ENCODE results near the gene SYT6. TPM values are rescaled to one million over a fixed set of nuclear protein-coding genes. Genes with fewer than 3 reads are reported as not detected.

The SYT6 gene
- total RNA-seq, 1 donor from 2014 or later: 0.96 TPM

- peak; percentile 24 for DNase-seq (ENCODE audit: low spot score)
These were observed 685 bp upstream of the SYT6 start for GRCh38 chr1:114154146-114154962.

- peak; percentile 50 for DNase-seq (ENCODE audit: low spot score)
These were observed 985 bp downstream of the SYT6 start for GRCh38 chr1:114152508-114153260.

GRCh38 chr1:114152089-114152507, 1.6 kb downstream of the SYT6 start:
- no peak for DNase-seq (ENCODE audit: low spot score)

GRCh38 chr1:114150016-114150415, 3.7 kb downstream of the SYT6 start:
- no peak for DNase-seq (ENCODE audit: low spot score)

DNA sequence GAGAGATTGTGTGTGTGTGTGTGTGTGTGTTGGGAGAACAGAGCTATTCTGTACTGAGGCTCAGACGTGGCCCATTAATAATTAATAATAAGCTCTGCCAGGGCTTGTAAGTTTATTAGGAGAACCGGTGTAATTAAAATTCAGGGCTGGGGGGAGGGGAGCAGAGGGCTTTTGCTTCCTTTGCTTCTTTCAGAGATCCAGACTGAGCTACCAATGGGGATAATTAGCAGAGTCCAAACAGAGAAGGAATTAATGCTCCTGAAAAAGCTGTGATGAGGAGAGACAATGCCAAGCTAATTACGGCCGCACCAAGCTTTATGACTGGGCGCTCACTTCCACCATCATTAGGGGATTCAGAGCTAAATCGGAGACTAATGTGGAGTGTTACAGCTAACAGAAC, 4.5 kb downstream of the SYT6 start:
- DNase-seq (ENCODE audit: low spot score): no peak

DNA sequence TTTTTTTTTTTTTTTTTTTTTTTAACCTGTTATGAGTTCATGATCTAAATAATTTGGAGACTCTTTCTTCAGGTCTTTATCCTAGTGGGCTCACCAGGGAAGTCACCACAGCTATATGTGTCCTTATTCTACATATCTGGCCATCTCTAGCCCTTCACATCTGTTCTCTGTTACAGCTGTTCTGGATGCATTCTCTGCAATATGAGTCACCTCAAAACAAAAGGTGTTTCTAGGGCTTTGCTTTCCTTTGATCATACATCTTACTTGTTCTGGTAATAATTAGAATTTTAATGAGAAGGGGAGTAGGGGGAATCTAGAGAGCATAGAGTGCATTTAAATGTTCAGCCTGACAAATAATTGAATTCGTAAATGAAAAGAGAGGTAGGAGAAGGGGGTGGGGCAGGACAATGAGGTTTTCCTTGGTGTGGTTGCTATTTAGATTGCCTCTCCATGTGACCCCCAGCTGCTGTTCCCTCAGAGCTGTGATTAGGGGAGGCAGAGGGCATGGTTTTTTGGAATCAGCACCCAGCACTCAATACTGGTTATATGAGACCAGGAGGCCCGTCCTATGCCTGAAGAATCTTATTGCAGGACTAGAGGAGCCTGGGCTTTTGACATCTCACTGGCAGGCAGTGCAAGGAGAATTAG, 8.0 kb downstream of the SYT6 start:
- no peak for DNase-seq (ENCODE audit: low spot score)

DNA sequence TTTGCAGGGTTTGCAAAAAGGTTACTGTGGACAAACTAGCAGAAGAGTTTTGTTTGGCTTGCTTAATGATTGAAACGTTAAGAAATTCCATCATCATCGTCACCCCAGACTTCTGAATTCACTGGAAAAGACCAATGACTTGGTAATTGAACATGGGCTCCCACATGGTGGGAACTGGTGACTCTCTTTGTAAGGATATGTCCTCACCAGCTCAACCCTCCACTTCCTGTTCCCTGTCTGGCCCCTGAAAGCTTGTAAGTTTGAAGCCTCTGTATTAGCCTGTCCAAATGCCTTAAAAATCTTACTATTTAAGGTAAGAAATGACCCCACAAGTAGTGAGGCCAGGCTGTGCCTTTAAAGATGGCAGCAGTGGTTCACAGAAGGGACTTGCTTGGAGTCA, 9.7 kb downstream of the SYT6 start:
- DNase-seq (ENCODE audit: low spot score): no peak

GRCh38 chr1:114139540-114139939, 14.1 kb downstream of the SYT6 start:
- DNase-seq (ENCODE audit: low spot score): no peak

- DNase-seq (ENCODE audit: low spot score): no peak
These were observed 16.2 kb downstream of the SYT6 start for GRCh38 chr1:114137497-114137896.

DNA sequence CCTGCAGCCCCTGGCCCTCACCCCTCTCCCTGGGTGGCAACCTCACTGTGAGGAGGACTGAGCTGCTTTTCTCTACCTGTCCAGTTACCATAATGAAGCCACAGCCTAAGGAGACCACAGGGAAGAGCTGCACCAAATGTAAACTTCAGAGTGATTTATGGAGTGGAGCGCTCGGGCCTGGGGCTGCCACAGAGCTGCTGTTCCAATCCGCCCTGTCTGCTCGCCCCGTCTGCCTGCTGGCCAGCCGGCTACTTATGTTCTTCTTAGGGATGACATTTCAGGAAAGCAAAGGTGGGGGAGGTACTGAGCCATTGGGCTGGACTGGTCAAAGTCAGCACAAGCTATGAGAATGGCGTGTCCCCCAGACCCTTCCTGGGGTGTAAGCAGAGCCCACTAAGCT, 17.9 kb downstream of the SYT6 start:
- no peak for DNase-seq (ENCODE audit: low spot score)

DNA sequence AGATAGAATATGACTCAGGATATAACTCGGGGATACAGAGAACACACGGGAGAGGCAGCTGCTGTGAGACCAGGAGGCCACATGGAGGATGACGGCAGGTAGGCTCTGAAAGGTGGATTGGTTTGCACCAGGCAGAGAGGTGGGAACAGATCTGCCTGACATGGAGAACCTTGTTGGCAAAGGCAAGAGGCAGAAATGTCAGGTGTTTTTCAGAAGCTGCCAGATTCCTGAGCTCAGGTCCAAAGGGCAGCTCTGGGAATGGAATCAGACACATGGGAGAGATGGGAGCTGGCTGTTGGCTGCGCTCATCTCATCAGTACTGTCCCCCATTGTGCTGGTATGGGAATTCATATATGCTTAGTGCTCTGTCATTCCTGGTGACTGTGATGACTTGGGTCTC, 19.2 kb downstream of the SYT6 start:
- DNase-seq (ENCODE audit: low spot score): no peak

DNA sequence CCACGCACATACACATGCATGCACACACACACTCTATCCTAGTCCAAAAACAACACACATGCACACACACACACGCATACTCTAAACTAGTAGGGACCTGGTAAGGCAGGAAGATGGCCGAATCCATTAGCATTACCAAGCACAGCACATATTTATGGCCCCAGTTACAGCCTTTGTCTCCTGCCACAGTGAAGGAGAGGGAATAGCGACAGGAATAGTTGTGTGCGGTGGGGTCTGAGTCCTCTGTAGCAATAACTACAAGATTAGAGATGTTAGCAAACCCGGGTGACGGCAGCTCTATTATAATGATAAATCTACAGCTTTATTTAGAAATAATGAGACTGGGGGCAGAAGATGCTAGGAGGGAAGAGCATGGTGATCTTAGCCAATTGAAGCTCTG, 20.5 kb downstream of the SYT6 start:
- no peak for DNase-seq (ENCODE audit: low spot score)

- DNase-seq (ENCODE audit: low spot score): no peak
These were observed 22.0 kb downstream of the SYT6 start for GRCh38 chr1:114131526-114132220.

DNA sequence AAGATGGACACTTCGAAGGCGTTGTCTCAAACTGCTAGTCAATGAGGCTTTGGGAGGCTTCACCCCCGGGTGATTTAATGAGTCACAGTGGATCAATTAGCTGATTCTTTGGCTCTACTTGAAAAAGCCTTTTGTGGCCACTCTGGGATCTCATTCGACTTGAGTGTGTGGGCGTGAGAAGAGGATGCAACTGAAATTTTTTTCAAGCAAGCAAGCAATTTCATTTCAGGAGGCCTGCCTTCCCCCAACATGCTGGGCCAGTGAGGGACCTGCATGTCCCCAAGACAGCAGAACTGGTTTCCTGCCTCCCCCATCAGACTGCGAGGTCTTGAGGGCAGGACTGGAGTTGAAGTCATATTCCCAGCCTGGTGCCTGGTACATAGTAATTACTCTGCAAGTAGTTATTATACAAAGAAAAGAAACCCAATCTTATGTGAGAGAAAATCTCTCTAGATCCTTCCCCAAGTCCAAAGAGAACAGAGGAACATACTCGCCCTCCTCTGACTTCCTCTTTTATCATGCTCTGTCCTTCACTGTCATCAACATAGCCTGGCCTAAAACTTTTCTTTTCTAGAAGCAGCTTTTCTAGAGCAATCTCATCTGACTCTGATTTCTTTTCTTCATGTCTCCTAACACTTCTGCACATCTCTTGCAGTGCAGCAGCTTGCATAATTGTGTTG, 22.7 kb downstream of the SYT6 start:
- no peak for DNase-seq (ENCODE audit: low spot score)

- no peak for DNase-seq (ENCODE audit: low spot score)
These were observed 23.5 kb downstream of the SYT6 start for GRCh38 chr1:114130213-114130612.

DNA sequence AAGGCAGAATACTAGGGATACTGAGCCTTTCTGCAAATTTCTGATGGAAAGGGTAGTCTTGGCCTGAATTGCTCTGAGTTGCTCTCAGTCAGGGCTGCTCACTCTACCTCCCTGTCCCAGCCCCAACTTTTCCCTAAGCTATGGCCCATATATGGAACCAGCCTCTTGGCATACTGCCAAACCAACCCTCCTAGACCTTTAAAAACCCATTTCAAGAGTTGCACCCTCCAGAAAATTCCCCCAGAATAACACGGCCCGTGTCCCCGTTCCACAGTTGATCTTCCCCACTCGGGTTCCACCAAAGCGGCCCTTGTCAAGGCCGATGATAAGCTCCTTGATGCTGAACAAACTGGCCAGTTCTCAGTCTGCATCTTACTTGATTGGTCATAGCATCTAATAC, 25.4 kb downstream of the SYT6 start:
- DNase-seq (ENCODE audit: low spot score): no peak

- peak; percentile 50 for DNase-seq (ENCODE audit: low spot score)
These were observed 27.2 kb downstream of the SYT6 start for GRCh38 chr1:114126261-114127095.

DNA sequence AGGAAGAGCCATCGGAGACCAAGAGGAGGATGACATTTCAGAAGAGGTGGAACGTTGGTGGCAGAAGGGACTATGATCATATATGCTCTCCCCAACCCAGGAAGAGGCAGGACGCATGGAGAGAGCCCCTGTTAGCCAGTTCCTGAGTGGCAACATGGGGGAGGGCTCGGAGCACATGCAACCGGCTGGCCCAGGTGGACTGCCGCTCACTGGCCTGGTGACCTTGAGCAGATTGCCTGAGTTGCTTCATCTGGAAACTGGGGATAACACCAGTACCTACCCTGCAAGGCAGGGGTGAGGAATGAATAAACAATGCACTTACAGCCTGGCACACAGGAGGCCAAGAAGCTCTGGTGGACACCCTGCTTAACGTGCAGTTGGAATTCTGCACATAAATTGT, 29.0 kb downstream of the SYT6 start:
- DNase-seq (ENCODE audit: low spot score): no peak

DNA sequence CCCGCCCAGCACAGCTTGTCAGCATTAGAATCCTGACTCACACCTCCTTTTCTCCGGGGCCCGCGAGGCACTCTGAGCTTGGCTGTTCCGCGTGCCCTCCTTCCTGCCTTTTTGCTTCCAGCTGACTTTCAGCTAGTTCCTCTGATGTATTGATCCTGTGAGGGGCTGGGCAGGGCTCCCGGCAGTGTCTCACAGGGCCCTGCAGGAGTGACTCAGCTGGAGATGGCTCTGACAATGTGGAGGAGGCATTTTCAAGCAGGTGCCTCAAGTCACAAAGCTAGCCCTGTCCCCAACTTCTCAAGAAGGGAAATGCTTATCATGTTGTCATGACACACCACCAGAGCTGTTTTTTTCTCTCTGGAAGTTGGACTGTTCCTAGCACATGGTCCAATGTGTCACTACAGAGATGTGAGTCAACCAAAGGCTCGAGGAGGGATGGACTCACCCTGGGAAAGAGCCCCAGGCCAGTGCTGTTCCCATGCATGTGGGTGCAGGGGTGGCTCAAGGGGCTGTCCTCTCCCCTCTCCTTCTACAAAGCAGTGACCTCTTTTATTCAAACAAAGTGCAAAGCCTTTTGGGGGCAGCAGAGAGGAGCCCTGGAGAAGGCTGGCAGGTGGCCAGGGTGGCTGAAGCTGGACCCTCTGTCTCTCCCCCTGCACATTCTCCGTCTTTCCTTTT, 30.6 kb downstream of the SYT6 start:
- DNase-seq (ENCODE audit: low spot score): no peak
